ENCODE measurements around the gene C20orf202.

The C20orf202 gene

GRCh38 chr20:1202762-1203504, at the start of gene C20orf202:
Gene C20orf202, plus strand, starts transcription at chr20:1203454. Its CDS starts 132 bp downstream, at chr20:1203586.
- no peak within 1 kb of the TSS for H3K27ac ChIP-seq
- TF ChIP-seq CTCF (IDR thresholded peaks at IDR 0.05), result no peak
- DNase-seq (ENCODE audit: low spot score), result no peak
- no peak within 1 kb of the TSS for H3K4me3 ChIP-seq

GRCh38 chr20:1154226-1154625, 49.0 kb upstream of the C20orf202 start:
- Histone ChIP-seq H3K4me3 (no peak overlapping the region), H3K27ac (no peak overlapping the region)
- no peak for DNase-seq (ENCODE audit: low spot score)
- TF ChIP-seq CTCF (IDR thresholded peaks at IDR 0.05), result no peak

GRCh38 chr20:1154691-1155090, 48.6 kb upstream of the C20orf202 start:
- TF ChIP-seq CTCF (IDR thresholded peaks at IDR 0.05), result no peak
- Histone ChIP-seq H3K4me3 (no peak overlapping the region), H3K27ac (no peak overlapping the region)
- DNase-seq (ENCODE audit: low spot score), result no peak

GRCh38 chr20:1155342-1155741, 47.9 kb upstream of the C20orf202 start:
- Histone ChIP-seq H3K27ac (no peak overlapping the region), H3K4me3 (no peak overlapping the region)
- no peak for TF ChIP-seq CTCF (IDR thresholded peaks at IDR 0.05)
- DNase-seq (ENCODE audit: low spot score), result no peak

GRCh38 chr20:1160496-1160895, 42.8 kb upstream of the C20orf202 start:
- Histone ChIP-seq H3K27ac (no peak overlapping the region), H3K4me3 (no peak overlapping the region)
- TF ChIP-seq CTCF (IDR thresholded peaks at IDR 0.05), result no peak
- no peak for DNase-seq (ENCODE audit: low spot score)

- no peak for TF ChIP-seq CTCF (IDR thresholded peaks at IDR 0.05)
- H3K4me3 ChIP-seq, result no peak overlapping the region
- H3K27ac ChIP-seq, result no peak overlapping the region
- DNase-seq (ENCODE audit: low spot score), result no peak
Observed at GRCh38 chr20:1160991-1161390, 42.3 kb upstream of the C20orf202 start.

- Histone ChIP-seq H3K4me3 (no peak overlapping the region), H3K27ac (no peak overlapping the region)
- TF ChIP-seq CTCF (IDR thresholded peaks at IDR 0.05), result no peak
- peak; percentile 60 for DNase-seq (ENCODE audit: low spot score)
Observed at GRCh38 chr20:1163105-1163504, 40.1 kb upstream of the C20orf202 start.

All from coronary artery (tissue), 2 donors.